Prostate gland (tissue), 2 donors: ENCODE measurements around the gene PGGT1B.

Source experiments
- POLR2AphosphoS5 ChIP-seq: sonication (generic); formaldehyde crosslinking; IDR thresholded peaks from one replicate; pipeline ENCODE4 v1.6.1; 2017; ENCODE audit warnings: antibody characterized with exemption
- TF ChIP-seq, protein P1 (sequence below), 4 experiments: fragments of 200-600 bp in 2 of 4; fragments of 450-650 bp in 2 of 4; sonication (generic) in 2 of 4; IDR thresholded peaks; 1 replicate in 3 of 4; 2 replicates in 1 of 4; pipeline ENCODE4 v1.5.1; 2016 to 2019; ENCODE audit warnings: antibody characterized with exemption in 4 of 4, mild to moderate bottlenecking in 2 of 4, moderate library complexity in 2 of 4

DNA sequence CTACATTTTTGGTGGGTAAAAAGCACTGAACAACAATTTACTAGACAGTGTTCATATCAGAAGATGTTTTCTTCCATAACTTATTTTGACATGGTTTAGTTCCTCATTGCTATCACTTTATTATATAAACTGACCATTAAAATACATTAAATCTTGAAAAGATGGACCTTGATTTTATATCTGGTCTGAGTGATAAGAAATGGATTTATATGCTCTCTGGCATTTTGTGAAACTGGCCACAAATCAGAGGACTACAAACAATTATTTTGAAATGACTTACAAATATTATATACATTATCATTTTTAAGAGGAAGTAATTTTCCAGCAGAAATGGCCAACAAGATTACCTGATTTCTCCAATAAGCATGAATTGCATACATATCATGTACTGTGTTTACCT, 69.4 kb downstream of the PGGT1B start:
- TF ChIP-seq, protein P1, sequence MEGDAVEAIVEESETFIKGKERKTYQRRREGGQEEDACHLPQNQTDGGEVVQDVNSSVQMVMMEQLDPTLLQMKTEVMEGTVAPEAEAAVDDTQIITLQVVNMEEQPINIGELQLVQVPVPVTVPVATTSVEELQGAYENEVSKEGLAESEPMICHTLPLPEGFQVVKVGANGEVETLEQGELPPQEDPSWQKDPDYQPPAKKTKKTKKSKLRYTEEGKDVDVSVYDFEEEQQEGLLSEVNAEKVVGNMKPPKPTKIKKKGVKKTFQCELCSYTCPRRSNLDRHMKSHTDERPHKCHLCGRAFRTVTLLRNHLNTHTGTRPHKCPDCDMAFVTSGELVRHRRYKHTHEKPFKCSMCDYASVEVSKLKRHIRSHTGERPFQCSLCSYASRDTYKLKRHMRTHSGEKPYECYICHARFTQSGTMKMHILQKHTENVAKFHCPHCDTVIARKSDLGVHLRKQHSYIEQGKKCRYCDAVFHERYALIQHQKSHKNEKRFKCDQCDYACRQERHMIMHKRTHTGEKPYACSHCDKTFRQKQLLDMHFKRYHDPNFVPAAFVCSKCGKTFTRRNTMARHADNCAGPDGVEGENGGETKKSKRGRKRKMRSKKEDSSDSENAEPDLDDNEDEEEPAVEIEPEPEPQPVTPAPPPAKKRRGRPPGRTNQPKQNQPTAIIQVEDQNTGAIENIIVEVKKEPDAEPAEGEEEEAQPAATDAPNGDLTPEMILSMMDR (IDR thresholded peaks at IDR 0.05): no peak
- TF ChIP-seq POLR2AphosphoS5: no peak
